Naive thymus-derived CD4-positive, alpha-beta T cell (primary cell): ENCODE data around the gene POM121L2. TPM values are rescaled to one million over a fixed set of nuclear protein-coding genes. Genes with fewer than 3 reads are reported as not detected.

ENCODE experiments used
- ATAC-seq: fragments of 150-1000 bp; cut with Tn5 transposase; 2 replicates; pipeline ENCODE4 v1.10.0; 2021; ENCODE audit warnings: mild to moderate bottlenecking, moderate library complexity
- CTCF ChIA-PET: fragments of 350-600 bp; sonication (Branson Sonifier 250); formaldehyde crosslinking; loops from one replicate; lab custom pipeline; 2021; ENCODE audit warnings: antibody characterized with exemption; lab: Charles Lee
- POLR2A ChIA-PET: fragments of 350-600 bp; sonication (Branson Sonifier 250); formaldehyde crosslinking; loops from one replicate; lab custom pipeline; 2021; ENCODE audit warnings: antibody characterized with exemption, inconsistent platforms; lab: Charles Lee
- DNase-seq, 9 donors: peaks; one replicate each; pipeline versions ENCODE4 v3.0.0 to v3.0.0-alpha.2; 2020 to 2022; ENCODE audit warnings: mixed read lengths in 1 of 9
- H3K27ac ChIP-seq: one replicate; pipeline ENCODE4 v1.7.0; 2013; ENCODE audit warnings: mild to moderate bottlenecking, low read depth, low read length, moderate library complexity
- H3K27me3 ChIP-seq, 2 donors: one replicate each; pipeline ENCODE4 v1.7.0; 2013; ENCODE audit warnings: low read length in 2 of 2, mild to moderate bottlenecking in 2 of 2, moderate library complexity in 2 of 2; ENCODE audit not compliant: control insufficient read depth in 2 of 2, insufficient read depth in 2 of 2
- H3K36me3 ChIP-seq, 3 experiments: 1 replicate in 2 of 3; 2 replicates in 1 of 3; pipeline ENCODE4 v1.7.0; 2013; ENCODE audit warnings: low read length in 3 of 3, mild to moderate bottlenecking in 3 of 3, moderate library complexity in 1 of 3; ENCODE audit not compliant: insufficient read depth in 3 of 3, control insufficient read depth in 2 of 3
- H3K4me1 ChIP-seq, 2 donors: one replicate each; pipeline ENCODE4 v1.7.0; 2013; ENCODE audit warnings: low read length in 2 of 2, mild to moderate bottlenecking in 2 of 2, moderate library complexity in 1 of 2; ENCODE audit not compliant: control insufficient read depth in 2 of 2, insufficient read depth in 2 of 2
- H3K4me3 ChIP-seq: 2 replicates; pipeline ENCODE4 v1.7.0; 2013; ENCODE audit warnings: mild to moderate bottlenecking, low read length
- H3K9me3 ChIP-seq, 3 experiments: 1 replicate in 2 of 3; 2 replicates in 1 of 3; pipeline ENCODE4 v1.7.0; 2013; ENCODE audit warnings: low read length in 3 of 3; ENCODE audit not compliant: control insufficient read depth in 2 of 3
- H3K27ac Mint-ChIP-seq, 9 donors: one replicate each; pipeline ENCODE4 v1.8.0; 2020 to 2022; ENCODE audit warnings: mixed read lengths in 9 of 9, mild to moderate bottlenecking in 8 of 9, moderate library complexity in 5 of 9, inconsistent platforms in 2 of 9
- H3K27me3 Mint-ChIP-seq, 5 donors: one replicate each; pipeline ENCODE4 v1.8.0; 2021 to 2022; ENCODE audit warnings: mixed read lengths in 5 of 5, mild to moderate bottlenecking in 1 of 5
- H3K36me3 Mint-ChIP-seq, 5 donors: one replicate each; pipeline ENCODE4 v1.8.0; 2020 to 2022; ENCODE audit warnings: mixed read lengths in 5 of 5, mild to moderate bottlenecking in 3 of 5, inconsistent platforms in 1 of 5
- H3K4me1 Mint-ChIP-seq, 7 donors: one replicate each; pipeline ENCODE4 v1.8.0; 2020 to 2022; ENCODE audit warnings: mixed read lengths in 7 of 7, mild to moderate bottlenecking in 3 of 7, inconsistent platforms in 1 of 7
- H3K4me3 Mint-ChIP-seq, 10 donors: one replicate each; pipeline ENCODE4 v1.8.0; 2020 to 2022; ENCODE audit warnings: mild to moderate bottlenecking in 10 of 10, mixed read lengths in 10 of 10, moderate library complexity in 6 of 10, inconsistent platforms in 2 of 10
- H3K9me3 Mint-ChIP-seq, 11 donors: one replicate each; pipeline ENCODE4 v1.8.0; 2020 to 2022; ENCODE audit warnings: mixed read lengths in 11 of 11, mild to moderate bottlenecking in 4 of 11, inconsistent platforms in 1 of 11, moderate library complexity in 1 of 11
- intact Hi-C, 2 donors: fragments of 100-400 bp; cut with micrococcal nuclease; formaldehyde crosslinking; loops; one replicate each; pipeline ENCODE4 v1.15.1; 2023
- polyA plus RNA-seq, 2 donors: library from polyadenylated mRNA; unstranded; fragments of 300-500 nt; fragmentation: Illumina TruSeq; gene quantifications; one replicate each; pipeline ENCODE4 v1.2.3, GENCODE V29; 2021
- total RNA-seq, 6 experiments: library from RNA in 5 of 6; stranded (reverse) in 5 of 6; gene quantifications; 1 replicate in 5 of 6; 2 replicates in 1 of 6; pipeline ENCODE4 v1.2.3 and lab custom pipeline; 2021 to 2026

The POM121L2 gene
- total RNA-seq: not detected
- polyA plus RNA-seq: not detected
- total RNA-seq (lab: John Stamatoyannopoulos, UW): not detected

GRCh38 chr6:27312146-27312949 is at the start of gene POM121L2:
POM121L2 (minus strand) TSS chr6:27312273; CDS start chr6:27312170, 103 bp downstream.
- H3K27me3 ChIP-seq: peaks cover 4 to 14% of the 10 kb centered on the region in 2 donors
- POLR2A ChIA-PET: interaction anchor here (0.6 to 1.0 kb wide), 2 partner anchors 14 to 440 kb away, joined by 3 to 4 read pairs; no protein-coding TSS in a partner anchor
- H3K4me3 ChIP-seq: peak within 1 kb of the TSS; percentile 80
- CTCF ChIA-PET: interaction anchor here (0.6 to 2.5 kb wide), 11 partner anchors 8 to 583 kb away, joined by 3 to 11 read pairs (median 3); no protein-coding TSS in a partner anchor
- Mint-ChIP-seq H3K4me3 (peak within 1 kb of the TSS; percentile 76 to 86 (median 83)), H3K9me3 (peaks cover 0 to 2% (median 0%) of the 10 kb centered on the region in 11 donors), H3K27me3 (peaks cover 63 to 81% (median 73%) of the 10 kb centered on the region in 5 donors), H3K4me1 (peaks cover 0 to 13% (median 4%) of the 10 kb centered on the region in 7 donors), H3K27ac (peak within 1 kb of the TSS in 2 of 9 donors; percentile 15 to 25), H3K36me3 (peaks cover 0 to 6% (median 0%) of the 10 kb centered on the region in 5 donors)
- H3K4me1 ChIP-seq: peaks cover 0 to 6% of the 10 kb centered on the region in 2 donors
- intact Hi-C loops: loop anchor here (1.0 to 10.0 kb wide), 20 partner anchors 21 to 591 kb away; partner anchors contain the start of genes ZNF184 (in 1 of the 2) and ZNF391 (in 1 of the 2)
- H3K27ac ChIP-seq: no peak within 1 kb of the TSS
- peak in 8 of 9 donors; percentile 26 to 61 (median 56) for DNase-seq
- H3K9me3 ChIP-seq: no peaks in the 10 kb centered on the region
- peak; percentile 66 for ATAC-seq
- H3K36me3 ChIP-seq: no peaks in the 10 kb centered on the region

DNA sequence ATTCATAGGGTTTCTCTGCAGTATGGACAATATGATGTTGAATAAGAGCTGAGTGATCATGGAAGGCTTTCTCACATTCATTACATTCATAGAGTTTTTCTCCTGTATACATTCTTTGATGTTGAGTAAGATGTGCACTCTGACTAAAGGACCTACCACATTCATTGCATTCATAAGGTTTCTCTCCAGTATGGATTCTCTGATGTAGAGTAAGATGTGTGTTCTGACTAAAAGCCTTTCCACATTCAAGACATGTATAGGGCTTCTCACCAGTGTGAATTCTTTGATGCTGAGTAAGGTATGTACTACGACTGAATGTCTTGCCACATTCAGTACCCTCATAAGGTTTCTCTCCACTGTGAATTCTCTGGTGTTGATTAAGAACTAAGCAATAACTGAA is 47.2 kb upstream of the POM121L2 start:
- no peaks in the 10 kb centered on the region for H3K4me1 ChIP-seq
- H3K9me3 Mint-ChIP-seq: peaks cover 13 to 82% (median 45%) of the 10 kb centered on the region in 11 donors

DNA sequence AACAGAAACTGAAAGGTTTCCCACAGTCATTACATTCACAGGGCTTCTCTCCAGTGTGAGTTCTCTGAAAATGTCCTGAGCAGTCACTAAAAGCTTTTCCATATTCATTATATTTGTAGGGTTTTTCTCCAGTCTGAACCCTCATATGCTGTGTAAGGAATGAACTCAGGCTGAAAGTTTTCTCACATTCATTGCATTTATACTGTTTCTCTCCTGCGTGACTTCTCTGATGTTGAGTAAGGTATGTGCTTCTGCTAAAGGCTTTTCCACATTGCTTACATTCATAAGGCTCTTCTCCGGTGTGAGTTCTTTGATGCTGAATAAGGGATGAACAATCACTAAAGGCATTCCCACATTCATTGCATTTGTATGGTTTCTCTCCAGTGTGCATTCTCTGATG is 46.7 kb upstream of the POM121L2 start:
- Histone ChIP-seq H3K4me1 (no peaks in the 10 kb centered on the region), H3K9me3 (peaks cover 0 to 39% (median 25%) of the 10 kb centered on the region in 3 experiments), H3K36me3 (peaks cover 0 to 14% (median 4%) of the 10 kb centered on the region in 3 experiments), H3K27me3 (no peaks in the 10 kb centered on the region), H3K27ac (no peak overlapping the region), H3K4me3 (no peak overlapping the region)
- H3K27ac Mint-ChIP-seq: no peak overlapping the region
- H3K4me1 Mint-ChIP-seq: no peaks in the 10 kb centered on the region
- ATAC-seq (no peak), DNase-seq (no peak)
- peaks cover 0 to 4% (median 0%) of the 10 kb centered on the region in 5 donors for H3K27me3 Mint-ChIP-seq
- H3K9me3 Mint-ChIP-seq: peaks cover 15 to 86% (median 48%) of the 10 kb centered on the region in 11 donors
- H3K4me3 Mint-ChIP-seq: no peak overlapping the region
- intact Hi-C loops: no loop called here
- H3K36me3 Mint-ChIP-seq: peaks cover 5 to 58% (median 46%) of the 10 kb centered on the region in 5 donors
- POLR2A ChIA-PET: no interaction called here
- CTCF ChIA-PET: no interaction called here

More for the DNA sequence above, 47.2 kb upstream of the POM121L2 start:
- no peak for ATAC-seq
- H3K27ac ChIP-seq: no peak overlapping the region
- POLR2A ChIA-PET: no interaction called here
- DNase-seq: no peak
- no peak overlapping the region for H3K4me3 ChIP-seq
- no peaks in the 10 kb centered on the region for H3K27me3 ChIP-seq
- peaks cover 0 to 4% (median 0%) of the 10 kb centered on the region in 5 donors for H3K27me3 Mint-ChIP-seq
- no peak overlapping the region for H3K4me3 Mint-ChIP-seq
- H3K4me1 Mint-ChIP-seq: no peaks in the 10 kb centered on the region
- no peak overlapping the region for H3K27ac Mint-ChIP-seq
- H3K36me3 Mint-ChIP-seq: peaks cover 5 to 60% (median 48%) of the 10 kb centered on the region in 5 donors
- H3K9me3 ChIP-seq: peaks cover 0 to 39% (median 22%) of the 10 kb centered on the region in 3 experiments
- CTCF ChIA-PET: no interaction called here
- intact Hi-C loops: no loop called here
- peaks cover 0 to 14% (median 4%) of the 10 kb centered on the region in 3 experiments for H3K36me3 ChIP-seq

DNA sequence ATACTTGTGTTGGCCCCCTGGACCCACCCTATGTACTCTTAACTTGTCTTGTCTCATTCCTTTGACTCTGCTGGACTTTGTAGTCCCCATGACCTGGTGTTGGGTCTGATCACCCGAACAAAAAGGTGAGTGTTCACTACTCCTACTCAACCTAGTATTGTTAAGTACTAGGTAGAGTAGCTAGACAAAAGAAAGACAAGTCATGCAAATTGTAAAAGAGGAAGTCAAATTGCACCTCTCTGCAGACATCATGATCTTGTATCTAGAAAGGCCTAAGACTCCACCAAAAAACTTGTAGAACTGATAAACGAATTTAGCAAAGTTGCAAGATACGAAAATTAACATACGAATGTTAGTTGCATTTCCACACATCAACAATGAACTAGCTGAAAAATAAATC is 40.8 kb upstream of the POM121L2 start:
- ATAC-seq (no peak), DNase-seq (no peak)
- no peaks in the 10 kb centered on the region for H3K27me3 ChIP-seq
- ChIA-PET POLR2A (no interaction called here), CTCF (no interaction called here)
- no peak overlapping the region for H3K27ac ChIP-seq
- Mint-ChIP-seq H3K4me1 (no peaks in the 10 kb centered on the region), H3K9me3 (peaks cover 7 to 84% (median 39%) of the 10 kb centered on the region in 11 donors), H3K36me3 (peaks cover 0 to 22% (median 8%) of the 10 kb centered on the region in 5 donors), H3K27ac (no peak overlapping the region), H3K4me3 (no peak overlapping the region), H3K27me3 (peaks cover 0 to 23% (median 6%) of the 10 kb centered on the region in 5 donors)
- intact Hi-C loops: no loop called here
- no peaks in the 10 kb centered on the region for H3K4me1 ChIP-seq
- H3K9me3 ChIP-seq: peaks cover 0 to 13% (median 10%) of the 10 kb centered on the region in 3 experiments
- no peak overlapping the region for H3K4me3 ChIP-seq
- no peaks in the 10 kb centered on the region for H3K36me3 ChIP-seq

DNA sequence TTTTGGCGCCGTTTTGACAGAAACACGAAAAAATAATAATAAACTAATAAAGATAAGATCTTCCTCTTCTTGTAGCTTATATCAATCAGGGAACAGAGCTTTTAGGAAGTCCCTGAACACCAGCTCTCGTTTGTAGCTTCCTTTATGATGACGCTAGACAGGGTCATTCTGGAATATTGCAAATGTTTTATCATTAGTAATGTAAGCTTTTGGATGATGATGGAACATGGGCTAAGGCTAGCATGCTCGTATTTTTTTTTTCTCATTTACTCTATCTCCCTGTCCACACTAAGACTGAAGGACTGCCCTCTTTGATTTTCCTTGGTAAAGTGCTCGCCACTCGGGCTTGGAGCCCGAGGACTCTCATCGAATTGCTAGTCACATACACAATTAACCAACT is 22.1 kb upstream of the POM121L2 start:
- Histone ChIP-seq H3K27me3 (peaks cover 0 to 8% of the 10 kb centered on the region in 2 donors), H3K4me1 (peaks cover 0 to 3% of the 10 kb centered on the region in 2 donors), H3K27ac (no peak overlapping the region), H3K9me3 (no peaks in the 10 kb centered on the region), H3K36me3 (no peaks in the 10 kb centered on the region), H3K4me3 (no peak overlapping the region)
- H3K4me1 Mint-ChIP-seq: peaks cover 7 to 21% (median 13%) of the 10 kb centered on the region in 7 donors
- ChIA-PET CTCF (interaction anchor here (0.6 kb wide), 1 partner anchor 450 kb away, joined by 8 read pairs; no protein-coding TSS in a partner anchor), POLR2A (no interaction called here)
- DNase-seq (no peak), ATAC-seq (no peak)
- H3K27me3 Mint-ChIP-seq: peaks cover 21 to 56% (median 29%) of the 10 kb centered on the region in 5 donors
- H3K36me3 Mint-ChIP-seq: peaks cover 0 to 11% (median 0%) of the 10 kb centered on the region in 5 donors
- intact Hi-C loops: loop anchor here in 1 of 2 donors (5.0 kb wide), 2 partner anchors 157 to 353 kb away; no protein-coding TSS in a partner anchor
- peak overlapping the region in 7 of 10 donors; percentile 3 to 87 (median 30) for H3K4me3 Mint-ChIP-seq
- no peak overlapping the region for H3K27ac Mint-ChIP-seq
- H3K9me3 Mint-ChIP-seq: peaks cover 0 to 36% (median 4%) of the 10 kb centered on the region in 11 donors

- intact Hi-C loops: loop anchor here in 1 of 2 donors (1.0 to 5.0 kb wide), 7 partner anchors 21 to 419 kb away; partner anchors contain the start of genes POM121L2 and ZNF391
- POLR2A ChIA-PET: interaction anchor here (0.7 kb wide), 1 partner anchor 495 kb away, joined by 3 read pairs; no protein-coding TSS in a partner anchor
- H3K9me3 Mint-ChIP-seq: peaks cover 0 to 37% (median 4%) of the 10 kb centered on the region in 11 donors
Observed at GRCh38 chr6:27333642-27334040, 21.6 kb upstream of the POM121L2 start.

More at GRCh38 chr6:27333642-27334040, 21.6 kb upstream of the POM121L2 start:
- DNase-seq (no peak), ATAC-seq (no peak)
- peaks cover 0 to 3% of the 10 kb centered on the region in 2 donors for H3K4me1 ChIP-seq
- CTCF ChIA-PET: interaction anchor here (0.6 kb wide), 2 partner anchors 450 to 1687 kb away, joined by 3 to 8 read pairs; no protein-coding TSS in a partner anchor
- peaks cover 24 to 57% (median 29%) of the 10 kb centered on the region in 5 donors for H3K27me3 Mint-ChIP-seq
- H3K36me3 Mint-ChIP-seq: peaks cover 0 to 11% (median 0%) of the 10 kb centered on the region in 5 donors
- no peaks in the 10 kb centered on the region for H3K9me3 ChIP-seq
- peaks cover 7 to 21% (median 13%) of the 10 kb centered on the region in 7 donors for H3K4me1 Mint-ChIP-seq
- H3K4me3 ChIP-seq: peak overlapping the region; percentile 60
- no peak overlapping the region for H3K27ac ChIP-seq
- peak overlapping the region in 2 of 9 donors; percentile 42 to 84 for H3K27ac Mint-ChIP-seq
- peaks cover 0 to 8% of the 10 kb centered on the region in 2 donors for H3K27me3 ChIP-seq
- H3K36me3 ChIP-seq: no peaks in the 10 kb centered on the region
- H3K4me3 Mint-ChIP-seq: peak overlapping the region; percentile 19 to 94 (median 87)
